OCI-LY3 (cell line): Measurements from ENCODE around the gene PCDH11X.
"Not testable (repeated sequence)": the region's sequence is repeated elsewhere in the genome, so short reads cannot be mapped to it uniquely, and the experiment has no call there.

Experiments used
- EZH2phosphoT487 ChIP-seq: fragments of 200-600 bp; shearing (Covaris generic); IDR thresholded peaks from 2 replicates; pipeline ENCODE4 v1.6.1; 2018; ENCODE audit warnings: antibody characterized with exemption, mixed run types, low read depth
- TF ChIP-seq, protein P1 (sequence below): fragments of 200-600, 300-600 bp; sonication (generic); IDR thresholded peaks from 2 replicates; pipeline ENCODE4 v1.5.1; 2014; ENCODE audit warnings: antibody characterized with exemption, low read length, low read depth

DNA sequence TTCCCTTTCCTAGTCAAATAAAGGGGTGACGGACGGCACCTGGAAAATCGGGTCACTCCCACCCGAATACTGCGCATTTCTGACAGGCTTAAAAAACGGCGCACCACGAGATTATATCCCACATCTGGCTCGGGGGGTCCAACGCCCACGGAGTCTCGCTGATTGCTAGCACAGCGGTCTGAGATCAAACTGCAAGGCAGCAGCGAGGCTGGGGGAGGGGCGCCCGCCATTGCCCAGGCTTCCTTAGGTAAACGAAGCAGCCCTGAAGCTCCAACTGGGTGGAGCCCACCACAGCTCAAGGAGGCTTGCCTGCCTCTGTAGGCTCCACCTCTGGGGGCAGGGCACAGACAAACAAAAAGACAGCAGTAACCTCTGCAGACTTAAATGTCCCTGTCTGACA lies 26.2 kb upstream of the PCDH11X start:
- TF ChIP-seq, protein P1, sequence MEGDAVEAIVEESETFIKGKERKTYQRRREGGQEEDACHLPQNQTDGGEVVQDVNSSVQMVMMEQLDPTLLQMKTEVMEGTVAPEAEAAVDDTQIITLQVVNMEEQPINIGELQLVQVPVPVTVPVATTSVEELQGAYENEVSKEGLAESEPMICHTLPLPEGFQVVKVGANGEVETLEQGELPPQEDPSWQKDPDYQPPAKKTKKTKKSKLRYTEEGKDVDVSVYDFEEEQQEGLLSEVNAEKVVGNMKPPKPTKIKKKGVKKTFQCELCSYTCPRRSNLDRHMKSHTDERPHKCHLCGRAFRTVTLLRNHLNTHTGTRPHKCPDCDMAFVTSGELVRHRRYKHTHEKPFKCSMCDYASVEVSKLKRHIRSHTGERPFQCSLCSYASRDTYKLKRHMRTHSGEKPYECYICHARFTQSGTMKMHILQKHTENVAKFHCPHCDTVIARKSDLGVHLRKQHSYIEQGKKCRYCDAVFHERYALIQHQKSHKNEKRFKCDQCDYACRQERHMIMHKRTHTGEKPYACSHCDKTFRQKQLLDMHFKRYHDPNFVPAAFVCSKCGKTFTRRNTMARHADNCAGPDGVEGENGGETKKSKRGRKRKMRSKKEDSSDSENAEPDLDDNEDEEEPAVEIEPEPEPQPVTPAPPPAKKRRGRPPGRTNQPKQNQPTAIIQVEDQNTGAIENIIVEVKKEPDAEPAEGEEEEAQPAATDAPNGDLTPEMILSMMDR, result not testable (repeated sequence)
- TF ChIP-seq EZH2phosphoT487, result not testable (repeated sequence)
